ENCODE data around the gene MPP4.

MPP4 gene, protein sequence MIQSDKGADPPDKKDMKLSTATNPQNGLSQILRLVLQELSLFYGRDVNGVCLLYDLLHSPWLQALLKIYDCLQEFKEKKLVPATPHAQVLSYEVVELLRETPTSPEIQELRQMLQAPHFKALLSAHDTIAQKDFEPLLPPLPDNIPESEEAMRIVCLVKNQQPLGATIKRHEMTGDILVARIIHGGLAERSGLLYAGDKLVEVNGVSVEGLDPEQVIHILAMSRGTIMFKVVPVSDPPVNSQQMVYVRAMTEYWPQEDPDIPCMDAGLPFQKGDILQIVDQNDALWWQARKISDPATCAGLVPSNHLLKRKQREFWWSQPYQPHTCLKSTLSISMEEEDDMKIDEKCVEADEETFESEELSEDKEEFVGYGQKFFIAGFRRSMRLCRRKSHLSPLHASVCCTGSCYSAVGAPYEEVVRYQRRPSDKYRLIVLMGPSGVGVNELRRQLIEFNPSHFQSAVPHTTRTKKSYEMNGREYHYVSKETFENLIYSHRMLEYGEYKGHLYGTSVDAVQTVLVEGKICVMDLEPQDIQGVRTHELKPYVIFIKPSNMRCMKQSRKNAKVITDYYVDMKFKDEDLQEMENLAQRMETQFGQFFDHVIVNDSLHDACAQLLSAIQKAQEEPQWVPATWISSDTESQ

DNA sequence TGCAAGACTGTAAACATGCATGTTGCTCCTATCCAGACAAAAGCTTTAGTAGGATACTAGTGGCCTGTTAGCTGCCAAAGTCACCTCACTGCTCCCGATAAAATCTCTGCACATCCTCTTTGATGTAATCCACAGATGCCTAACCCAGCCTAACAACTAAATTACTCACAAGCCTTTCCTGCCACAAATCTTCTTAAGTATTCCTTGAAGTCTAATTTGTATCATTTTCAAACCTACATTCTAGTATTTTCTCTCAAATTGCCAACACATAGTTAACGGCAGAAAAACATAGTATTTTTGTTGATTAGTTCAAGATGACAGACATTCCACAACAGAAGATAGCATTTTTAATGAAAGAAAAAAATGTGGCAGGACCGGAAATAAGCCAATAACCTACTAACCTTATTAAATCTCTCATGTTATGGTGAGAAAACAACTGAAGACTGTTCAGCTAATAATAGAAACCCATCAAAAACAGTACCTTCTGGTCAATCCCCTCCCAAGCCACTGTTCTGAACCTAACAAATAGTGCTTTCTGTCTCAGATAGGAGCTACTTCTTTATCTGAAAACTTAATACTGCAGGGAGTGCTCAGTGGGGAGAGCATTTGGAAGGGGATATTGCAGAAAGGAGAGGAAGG lies at the start of gene MPP4:
Gene MPP4 (minus strand): TSS at position 57 of the 639 bp plus-strand sequence. CDS start 4,690 bp downstream, outside the sequence.
- DNase-seq: no peak

DNA sequence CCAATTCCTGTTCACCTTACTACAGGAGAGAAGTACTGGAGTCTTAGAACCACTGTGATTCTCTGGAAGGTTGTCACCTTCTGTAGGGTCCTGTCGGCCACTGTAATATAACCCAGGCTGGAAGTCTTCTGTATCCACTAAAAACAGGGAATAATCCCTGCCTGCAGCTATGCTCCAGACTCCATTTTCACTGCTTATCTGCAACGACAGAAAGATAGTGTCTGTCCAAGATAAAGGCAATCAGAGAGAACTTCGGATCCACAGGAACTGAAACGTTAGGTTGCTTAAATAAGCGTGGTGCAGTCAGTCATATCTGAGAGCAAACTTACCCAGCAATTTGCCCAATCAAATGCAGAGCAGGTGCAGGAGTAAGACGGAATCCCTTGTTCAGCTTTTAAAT lies 48.1 kb upstream of the MPP4 start:
- DNase-seq: no peak

GRCh38 chr2:201735486-201735885 lies 37.0 kb upstream of the MPP4 start:
- no peak for DNase-seq

- no peak for DNase-seq
These were observed 35.7 kb upstream of the MPP4 start for GRCh38 chr2:201734111-201734510.

DNA sequence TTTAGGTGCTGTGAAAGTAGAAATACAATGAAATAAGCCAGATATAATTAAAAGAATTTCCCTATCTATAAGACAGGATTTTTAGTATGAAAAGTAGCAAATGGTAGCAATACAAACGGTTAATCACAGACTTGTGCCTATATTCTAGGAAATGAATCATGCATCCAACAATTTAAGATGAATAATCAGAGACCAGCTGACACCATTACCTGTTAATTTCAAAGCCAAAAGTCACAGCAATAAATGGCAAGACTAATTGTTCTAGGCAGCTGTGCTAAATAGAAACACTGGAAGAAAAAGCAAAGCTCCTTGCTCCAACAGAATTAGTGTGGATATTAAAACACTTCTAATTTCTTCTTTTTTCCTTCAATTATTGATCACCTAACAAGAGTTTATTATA lies 35.1 kb upstream of the MPP4 start:
- no peak for DNase-seq

- no peak for DNase-seq
These were observed 32.3 kb upstream of the MPP4 start for GRCh38 chr2:201730651-201731285.

DNA sequence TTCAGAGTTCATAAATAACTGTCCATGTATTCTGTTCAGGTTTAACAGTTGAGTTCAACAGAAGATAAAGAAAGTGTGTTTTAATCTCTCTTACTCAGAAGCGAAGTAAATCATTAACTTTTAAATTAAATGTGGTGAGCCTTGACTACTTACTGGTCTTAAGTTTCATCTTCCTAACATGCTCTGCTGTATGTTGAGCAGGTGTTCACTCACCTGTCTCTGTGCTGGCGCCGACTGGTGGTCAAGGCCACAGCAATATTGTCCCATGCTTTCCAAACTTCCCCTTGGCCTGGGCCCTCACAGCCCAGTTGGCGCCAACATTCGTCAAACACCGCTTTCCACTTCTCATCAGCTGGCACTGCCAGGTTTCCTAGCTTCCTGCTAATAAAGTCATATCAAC lies 17.0 kb upstream of the MPP4 start:
- no peak for DNase-seq

GRCh38 chr2:201712726-201713125 lies 14.3 kb upstream of the MPP4 start:
- no peak for DNase-seq

GRCh38 chr2:201709747-201710146 lies 11.3 kb upstream of the MPP4 start:
- no peak for DNase-seq

GRCh38 chr2:201709049-201709448 lies 10.6 kb upstream of the MPP4 start:
- no peak for DNase-seq

DNA sequence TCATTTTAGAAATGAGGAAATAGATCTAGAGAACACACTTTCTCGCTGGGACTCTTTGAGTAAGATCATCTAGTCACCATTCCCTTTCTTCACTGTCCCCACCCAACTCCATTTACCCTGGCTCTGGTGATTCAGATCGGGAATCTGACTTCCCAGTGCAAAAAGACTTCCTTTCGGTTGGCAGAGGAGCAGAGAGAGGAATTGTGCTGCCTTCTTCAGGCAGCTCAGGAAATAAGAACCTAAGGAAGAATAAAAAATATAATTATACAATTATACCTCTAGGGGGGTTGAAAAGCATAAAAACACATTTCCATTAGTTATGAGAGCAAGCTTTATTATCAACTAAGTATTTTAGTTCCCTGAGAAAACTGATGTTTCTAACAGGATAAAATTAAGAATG lies 9.3 kb upstream of the MPP4 start:
- no peak for DNase-seq

- DNase-seq: no peak
These were observed 8.7 kb upstream of the MPP4 start for GRCh38 chr2:201707142-201707541.

DNA sequence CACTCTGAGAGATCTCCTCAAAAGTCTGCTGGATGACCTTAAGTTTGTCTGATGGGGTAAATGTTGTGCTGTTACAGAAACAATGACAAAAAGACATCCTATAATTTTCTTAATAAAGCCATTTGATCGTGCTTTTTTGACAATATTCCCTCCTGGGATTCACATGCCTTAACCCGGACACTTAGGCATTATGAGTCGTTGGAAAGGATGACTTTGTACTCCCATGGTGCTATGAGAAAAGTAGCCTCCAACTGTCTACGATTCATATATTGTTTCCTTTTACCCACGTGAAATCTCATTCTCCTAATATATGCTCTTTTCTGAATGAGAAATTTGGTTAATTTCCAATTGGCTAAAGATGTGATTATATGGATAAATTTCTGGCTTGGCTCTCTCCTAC lies 6.1 kb upstream of the MPP4 start:
- no peak for DNase-seq

DNA sequence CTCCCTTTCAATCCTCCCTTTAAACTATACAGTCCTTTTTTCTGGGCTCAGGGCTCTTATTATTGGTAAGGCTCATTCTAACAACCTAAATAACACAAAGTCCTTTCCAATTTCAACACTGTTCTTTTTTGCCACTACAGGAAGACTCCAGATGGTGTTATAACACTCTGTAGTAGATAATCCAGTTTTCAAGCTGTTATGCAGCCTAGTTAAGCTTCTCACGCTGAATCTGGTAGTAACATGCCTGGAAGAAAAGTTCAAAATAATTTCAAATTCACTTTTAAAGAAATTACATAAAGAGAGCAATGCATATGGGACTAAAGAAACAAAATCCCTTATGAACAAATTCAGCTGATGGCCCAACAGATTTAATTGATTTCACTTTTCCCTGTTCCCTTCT lies 3.2 kb upstream of the MPP4 start:
- no peak for DNase-seq

GRCh38 chr2:201699416-201699815 lies 972 bp upstream of the MPP4 start:
- no peak for DNase-seq

DNA sequence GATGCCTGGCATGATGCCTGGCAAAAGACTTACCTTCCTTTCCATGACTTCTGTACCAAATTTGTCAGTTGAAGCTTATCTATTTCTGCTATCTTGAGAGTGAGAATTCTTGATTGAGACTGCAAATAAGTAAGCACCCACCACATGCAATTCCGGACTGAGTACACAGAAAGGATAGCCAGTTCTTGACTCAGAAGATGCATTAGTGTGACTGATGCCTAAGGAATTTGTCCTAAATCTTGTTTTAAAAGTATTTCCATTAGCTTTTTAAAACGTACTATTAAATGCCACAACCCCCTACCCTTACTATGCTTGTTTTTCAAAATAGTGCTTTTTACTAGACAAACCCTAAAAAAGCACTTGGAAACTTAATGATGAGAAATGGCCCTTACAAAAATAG lies 545 bp downstream of the MPP4 start:
- DNase-seq: no peak

GRCh38 chr2:201696151-201696659 lies 2.2 kb downstream of the MPP4 start:
- DNase-seq: no peak

DNA sequence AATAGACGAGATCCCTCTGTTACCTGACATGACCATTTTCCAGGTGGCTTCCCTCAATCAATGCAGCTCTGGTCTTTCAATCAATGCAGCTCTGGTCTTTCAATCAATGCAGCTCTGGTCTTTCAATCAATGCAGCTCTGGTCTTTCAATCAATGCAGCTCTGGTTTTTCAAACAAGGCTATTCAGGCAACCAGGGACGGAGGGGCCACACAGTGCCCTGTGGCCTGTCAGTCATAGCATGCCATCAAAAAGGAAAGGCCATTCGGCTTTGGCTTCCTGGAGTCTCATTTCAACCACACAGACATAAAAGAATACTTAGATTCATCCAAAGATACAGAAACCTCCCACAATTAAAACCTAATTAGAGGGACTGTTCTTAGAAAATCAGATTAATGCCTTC lies 13.3 kb downstream of the MPP4 start:
- DNase-seq: no peak

- no peak for DNase-seq
These were observed 17.7 kb downstream of the MPP4 start for GRCh38 chr2:201680743-201681142.

DNA sequence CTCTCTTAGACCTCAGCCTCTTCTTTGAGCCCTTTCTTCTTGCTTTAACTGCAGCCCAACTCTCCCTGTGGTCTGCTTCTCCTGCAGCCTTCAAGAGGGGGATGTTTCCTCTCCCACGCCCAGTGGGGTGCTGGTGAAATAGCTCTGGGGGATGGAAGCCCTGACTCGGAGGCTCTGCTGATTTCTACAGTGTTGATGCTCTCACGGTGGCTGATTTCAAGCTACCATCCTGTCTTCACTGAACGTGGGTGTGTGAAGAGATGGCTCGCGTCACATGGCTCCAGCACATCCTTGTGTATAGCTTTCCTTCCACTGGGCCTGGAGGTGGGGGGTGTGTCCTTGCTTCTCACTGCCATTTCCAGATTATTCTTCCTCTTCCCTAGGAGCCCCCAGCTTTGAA lies 20.0 kb downstream of the MPP4 start:
- DNase-seq: no peak

GRCh38 chr2:201675454-201675853 lies 23.0 kb downstream of the MPP4 start:
- no peak for DNase-seq

DNA sequence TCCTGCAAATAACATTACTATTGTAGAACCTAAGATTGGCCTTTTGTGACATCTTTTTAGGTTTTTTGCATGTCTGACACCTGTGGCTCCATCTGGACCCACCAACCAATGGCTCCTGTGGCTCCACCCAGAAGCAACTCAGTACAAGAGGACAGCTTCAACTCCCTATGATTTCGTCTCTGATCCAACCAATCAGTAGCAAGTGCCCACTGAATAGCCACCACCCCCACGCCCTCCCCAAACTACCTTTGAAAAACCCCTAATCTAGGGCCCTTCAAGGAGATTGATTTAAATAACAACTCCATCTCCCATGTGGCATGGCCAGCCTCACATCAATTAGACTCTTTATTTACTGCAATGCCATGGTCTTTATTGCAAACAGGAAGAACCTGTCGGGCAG lies 23.6 kb downstream of the MPP4 start:
- no peak for DNase-seq

GRCh38 chr2:201674298-201674697 lies 24.1 kb downstream of the MPP4 start:
- DNase-seq: no peak

DNA sequence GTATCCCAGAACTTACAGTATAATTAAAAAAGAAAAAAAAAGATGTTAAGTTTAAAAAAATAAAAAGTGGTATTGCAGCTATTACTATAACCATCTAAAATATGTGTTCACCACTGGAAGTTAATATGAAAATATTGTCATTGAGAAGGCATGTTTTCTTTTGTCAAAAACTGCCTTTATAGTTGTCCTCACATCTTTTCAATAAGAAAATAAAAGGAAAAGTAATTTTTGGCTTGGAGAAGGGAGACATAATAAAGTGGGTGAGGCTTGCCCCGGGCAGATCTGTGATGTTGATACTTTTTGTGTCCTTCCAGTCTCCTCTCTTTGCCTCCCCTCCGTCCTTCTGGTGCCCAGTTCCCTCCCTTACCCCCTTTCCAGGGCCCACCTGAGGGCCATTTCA lies 24.9 kb downstream of the MPP4 start:
- no peak for DNase-seq
